Measurements from ENCODE around the gene DAB1.

GRCh38 chr1:57360846-57361407, 62.9 kb downstream of the DAB1 start:
- TF ChIP-seq CTCF (IDR thresholded peaks at IDR 0.05; ENCODE audit: control extremely low read depth in 1 of 3, insufficient read depth in 1 of 3, low read depth in 1 of 3, low read length in 3 of 3), result no peak
- TF ChIP-seq CHD2 (IDR thresholded peaks at IDR 0.05; ENCODE audit: low read length), result no peak
- no peak for TF ChIP-seq JUN (IDR thresholded peaks at IDR 0.05; ENCODE audit: low read depth, low read length)
- no peak for TF ChIP-seq BCL11A (IDR thresholded peaks at IDR 0.05; ENCODE audit: low read depth in 2 of 2, low read length in 2 of 2)
- TF ChIP-seq BRCA1 (IDR thresholded peaks at IDR 0.05; ENCODE audit: low read depth, low read length), result no peak
- TF ChIP-seq POLR2AphosphoS5 (IDR thresholded peaks at IDR 0.05; ENCODE audit: low read depth, low read length), result no peak
- TF ChIP-seq TAF7 (optimal IDR thresholded peaks at IDR 0.05; ENCODE audit: borderline replicate concordance, low read depth, low read length), result no peak
- no peak for TF ChIP-seq GTF2F1 (IDR thresholded peaks at IDR 0.05; ENCODE audit: borderline replicate concordance, low read depth, low read length)

Data from H1 (cell line).